Right renal cortex interstitium (tissue), 3 donors: ENCODE data around the gene TMEM130. TPM values are rescaled to one million over a fixed set of nuclear protein-coding genes. Genes with fewer than 3 reads are reported as not detected.
"Not testable (repeated sequence)": the region's sequence is repeated elsewhere in the genome, so short reads cannot be mapped to it uniquely, and the experiment has no call there.

Source experiments
- DNase-seq, 3 donors: peaks; one replicate each; pipeline ENCODE4 v3.0.0-alpha.2; 2013; ENCODE audit warnings: low read depth in 3 of 3, low spot score in 2 of 3
- polyA plus RNA-seq, 3 donors: library from polyadenylated mRNA; unstranded; fragments of 120-200 nt; gene quantifications; one replicate each; pipeline ENCODE4 v1.2.1, GENCODE V29; 2013; ENCODE audit not compliant: insufficient read length in 3 of 3

The TMEM130 gene
- polyA plus RNA-seq, 3 donors, result 4.0 to 6.6 (median 4.4) TPM

- no peak for DNase-seq
Measured at GRCh38 chr7:98877692-98878364, 8.0 kb upstream of the TMEM130 start.

GRCh38 chr7:98877146-98877545 lies 7.3 kb upstream of the TMEM130 start:
- no peak for DNase-seq

GRCh38 chr7:98875501-98875900 lies 5.7 kb upstream of the TMEM130 start:
- DNase-seq, result no peak

GRCh38 chr7:98874942-98875341 lies 5.1 kb upstream of the TMEM130 start:
- no peak for DNase-seq

GRCh38 chr7:98873610-98874009 lies 3.8 kb upstream of the TMEM130 start:
- not testable (repeated sequence) for DNase-seq

GRCh38 chr7:98872328-98872924 lies 2.6 kb upstream of the TMEM130 start:
- DNase-seq, result no peak

- no peak for DNase-seq
Measured at GRCh38 chr7:98870807-98871491, 1.1 kb upstream of the TMEM130 start.

- no peak for DNase-seq
Measured at GRCh38 chr7:98870121-98870651, 372 bp upstream of the TMEM130 start.

GRCh38 chr7:98869027-98869596 lies 702 bp downstream of the TMEM130 start:
- no peak for DNase-seq

- no peak for DNase-seq
Measured at GRCh38 chr7:98868450-98868849, 1.4 kb downstream of the TMEM130 start.

GRCh38 chr7:98866765-98867164 lies 3.0 kb downstream of the TMEM130 start:
- no peak for DNase-seq

- DNase-seq, result no peak
Measured at GRCh38 chr7:98866351-98866750, 3.5 kb downstream of the TMEM130 start.

- DNase-seq, result no peak
Measured at GRCh38 chr7:98864731-98865453, 4.9 kb downstream of the TMEM130 start.

- DNase-seq, result no peak
Measured at GRCh38 chr7:98863601-98864000, 6.2 kb downstream of the TMEM130 start.

GRCh38 chr7:98862716-98863420 lies 6.9 kb downstream of the TMEM130 start:
- no peak for DNase-seq

GRCh38 chr7:98862203-98862602 lies 7.6 kb downstream of the TMEM130 start:
- no peak for DNase-seq

GRCh38 chr7:98860071-98860470 lies 9.7 kb downstream of the TMEM130 start:
- DNase-seq, result no peak

GRCh38 chr7:98855610-98856422 lies 14.0 kb downstream of the TMEM130 start:
- no peak for DNase-seq

GRCh38 chr7:98852826-98853225 lies 17.0 kb downstream of the TMEM130 start:
- DNase-seq, result no peak
